ENCODE measurements around the gene DOCK4.

Gene DOCK4

GRCh38 chr7:112205343-112206237, 609 bp downstream of the DOCK4 start:
- TF ChIP-seq CTCF (IDR thresholded peaks at IDR 0.05; ENCODE audit: extremely low read depth, missing control alignments) = no peak
- DNase-seq (ENCODE audit: low spot score) = no peak

GRCh38 chr7:112204499-112205342, 1.5 kb downstream of the DOCK4 start:
- TF ChIP-seq CTCF (IDR thresholded peaks at IDR 0.05; ENCODE audit: extremely low read depth, missing control alignments) = no peak
- peak; percentile 31 for DNase-seq (ENCODE audit: low spot score)

GRCh38 chr7:112203365-112203739, 2.8 kb downstream of the DOCK4 start:
- no peak for DNase-seq (ENCODE audit: low spot score)
- no peak for TF ChIP-seq CTCF (IDR thresholded peaks at IDR 0.05; ENCODE audit: extremely low read depth, missing control alignments)

- TF ChIP-seq CTCF (IDR thresholded peaks at IDR 0.05; ENCODE audit: extremely low read depth, missing control alignments) = no peak
- no peak for DNase-seq (ENCODE audit: low spot score)
Measured at GRCh38 chr7:112202816-112203215, 3.4 kb downstream of the DOCK4 start.

- TF ChIP-seq CTCF (IDR thresholded peaks at IDR 0.05; ENCODE audit: extremely low read depth, missing control alignments) = no peak
- no peak for DNase-seq (ENCODE audit: low spot score)
Measured at GRCh38 chr7:112201839-112202238, 4.4 kb downstream of the DOCK4 start.

GRCh38 chr7:112201411-112201810, 4.8 kb downstream of the DOCK4 start:
- DNase-seq (ENCODE audit: low spot score) = no peak
- TF ChIP-seq CTCF (IDR thresholded peaks at IDR 0.05; ENCODE audit: extremely low read depth, missing control alignments) = no peak

GRCh38 chr7:112199672-112200071, 6.5 kb downstream of the DOCK4 start:
- no peak for DNase-seq (ENCODE audit: low spot score)
- no peak for TF ChIP-seq CTCF (IDR thresholded peaks at IDR 0.05; ENCODE audit: extremely low read depth, missing control alignments)
